HG02588 (cell line): ENCODE measurements around the gene UBTD2.
"Not testable (repeated sequence)": the region's sequence is repeated elsewhere in the genome, so short reads cannot be mapped to it uniquely, and the experiment has no call there.

ENCODE experiments used
- ATAC-seq: cut with Tn5 transposase; IDR thresholded peaks from one replicate; pipeline ENCODE4 v1.9.1; 2021; ENCODE audit warnings: mild to moderate bottlenecking, moderate library complexity; ENCODE audit not compliant: unreplicated experiment

Gene UBTD2

GRCh38 chr5:172252501-172252900, 31.1 kb downstream of the UBTD2 start:
- ATAC-seq, result no peak

GRCh38 chr5:172251419-172251818, 32.1 kb downstream of the UBTD2 start:
- ATAC-seq, result no peak

- no peak for ATAC-seq
Measured at GRCh38 chr5:172248637-172249036, 34.9 kb downstream of the UBTD2 start.

- no peak for ATAC-seq
Measured at GRCh38 chr5:172245703-172246125, 37.9 kb downstream of the UBTD2 start.

GRCh38 chr5:172245046-172245445, 38.5 kb downstream of the UBTD2 start:
- no peak for ATAC-seq

- ATAC-seq, result no peak
Measured at GRCh38 chr5:172243302-172243701, 40.3 kb downstream of the UBTD2 start.

- no peak for ATAC-seq
Measured at GRCh38 chr5:172238334-172238733, 45.2 kb downstream of the UBTD2 start.

- no peak for ATAC-seq
Measured at GRCh38 chr5:172235827-172236736, 47.5 kb downstream of the UBTD2 start.

- peak; percentile 51 for ATAC-seq
Measured at GRCh38 chr5:172235132-172235780, 48.3 kb downstream of the UBTD2 start.

GRCh38 chr5:172234031-172234430, 49.5 kb downstream of the UBTD2 start:
- no peak for ATAC-seq

- no peak for ATAC-seq
Measured at GRCh38 chr5:172229904-172230303, 53.7 kb downstream of the UBTD2 start.

GRCh38 chr5:172224996-172225395, 58.6 kb downstream of the UBTD2 start:
- ATAC-seq, result no peak

GRCh38 chr5:172223901-172224873, 59.4 kb downstream of the UBTD2 start:
- peak; percentile 75 for ATAC-seq

GRCh38 chr5:172219296-172219695, 64.3 kb downstream of the UBTD2 start:
- ATAC-seq, result no peak

- ATAC-seq, result no peak
Measured at GRCh38 chr5:172216345-172216744, 67.2 kb downstream of the UBTD2 start.

- no peak for ATAC-seq
Measured at GRCh38 chr5:172213126-172213525, 70.4 kb downstream of the UBTD2 start.

- ATAC-seq, result no peak
Measured at GRCh38 chr5:172211676-172212075, 71.9 kb downstream of the UBTD2 start.

GRCh38 chr5:172209714-172210113, 73.8 kb downstream of the UBTD2 start:
- ATAC-seq, result no peak

- no peak for ATAC-seq
Measured at GRCh38 chr5:172207511-172207910, 76.1 kb downstream of the UBTD2 start.

GRCh38 chr5:172205984-172206383, 77.6 kb downstream of the UBTD2 start:
- not testable (repeated sequence) for ATAC-seq

- no peak for ATAC-seq
Measured at GRCh38 chr5:172200476-172200875, 83.1 kb downstream of the UBTD2 start.
